GM15510 (cell line): ENCODE results near the gene LNP1.

Experiments
- POLR2A ChIP-seq: IDR thresholded peaks from 3 replicates; pipeline ENCODE4 v1.6.1; 2011; ENCODE audit warnings: borderline replicate concordance; ENCODE audit not compliant: insufficient read length; ENCODE audit errors: extremely low read depth

Gene LNP1

DNA sequence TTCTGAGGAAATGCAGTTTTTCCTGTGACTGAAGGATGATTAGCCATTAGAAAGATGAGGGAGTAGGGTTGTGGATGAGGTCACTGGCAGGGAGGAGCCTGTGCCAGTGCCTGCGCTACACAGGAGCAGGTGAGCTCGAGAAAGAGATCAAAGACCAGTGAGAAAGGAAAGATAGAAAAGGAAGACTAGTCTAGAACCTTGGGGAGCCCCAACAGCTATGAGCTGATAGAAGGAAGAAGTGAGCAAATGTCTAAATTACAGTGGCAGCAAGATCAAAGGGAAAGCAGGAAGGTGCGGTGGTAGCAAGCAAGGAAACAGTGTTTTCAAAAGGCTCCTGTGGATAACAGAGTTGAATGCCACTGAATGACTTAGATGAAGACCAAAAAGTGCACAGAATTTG lies 39.6 kb downstream of the LNP1 start:
- no peak for TF ChIP-seq POLR2A

DNA sequence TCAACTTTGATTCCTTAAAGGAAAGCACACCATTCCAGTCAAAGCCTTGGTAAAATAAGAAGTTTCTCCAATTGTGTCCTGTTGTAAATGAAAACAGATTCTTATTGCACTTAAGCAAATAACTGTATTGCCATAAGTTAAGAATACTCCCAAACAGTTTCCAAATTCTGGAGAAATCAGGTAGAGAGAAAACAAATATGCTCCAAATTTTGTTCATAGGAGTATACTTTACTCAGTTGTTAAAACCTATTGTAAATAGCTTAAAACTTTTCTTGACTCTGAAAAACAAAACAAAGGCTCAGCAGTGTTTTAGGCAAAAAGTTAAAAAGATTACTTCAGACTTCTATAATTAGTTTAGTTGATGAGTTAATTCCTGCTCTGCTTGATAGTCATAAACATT lies 42.4 kb downstream of the LNP1 start:
- no peak for TF ChIP-seq POLR2A

DNA sequence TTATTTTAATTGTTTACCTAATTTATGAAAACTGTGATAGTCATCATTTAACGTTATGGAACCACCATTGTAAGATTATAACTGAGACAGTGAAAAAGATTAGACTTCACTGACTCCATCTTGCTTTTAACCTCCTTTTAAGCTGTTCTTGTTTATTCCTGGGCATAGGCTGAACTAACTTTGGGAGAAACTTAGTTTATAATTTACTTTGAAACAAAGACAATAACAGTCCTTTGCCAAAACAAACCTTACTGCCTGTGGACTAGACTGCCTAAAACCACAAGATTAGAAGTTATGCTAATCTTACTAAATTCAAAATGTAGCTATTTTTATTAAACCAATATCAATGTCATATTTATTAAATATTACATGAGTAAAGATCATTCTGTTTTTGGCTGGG lies 46.7 kb downstream of the LNP1 start:
- no peak for TF ChIP-seq POLR2A

DNA sequence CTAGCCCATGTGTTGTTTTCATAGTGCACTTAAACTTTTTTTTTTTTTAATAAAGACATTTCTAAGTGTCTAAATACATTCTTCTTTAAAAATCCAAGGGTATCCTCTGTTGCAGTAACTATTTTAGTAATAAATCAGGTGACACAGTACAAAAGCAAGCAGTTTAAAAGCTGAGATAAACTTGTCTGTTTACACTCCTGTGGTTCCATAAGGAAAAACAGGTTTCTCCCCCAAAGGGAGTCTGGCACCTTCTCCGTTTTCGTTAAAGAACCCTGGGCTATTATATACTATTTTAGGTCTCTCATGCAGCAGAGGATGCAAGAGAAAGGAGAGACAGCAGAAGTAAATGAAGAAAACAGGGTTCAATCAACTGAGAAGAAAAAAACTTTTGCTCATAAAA lies 47.9 kb downstream of the LNP1 start:
- TF ChIP-seq POLR2A, result no peak

DNA sequence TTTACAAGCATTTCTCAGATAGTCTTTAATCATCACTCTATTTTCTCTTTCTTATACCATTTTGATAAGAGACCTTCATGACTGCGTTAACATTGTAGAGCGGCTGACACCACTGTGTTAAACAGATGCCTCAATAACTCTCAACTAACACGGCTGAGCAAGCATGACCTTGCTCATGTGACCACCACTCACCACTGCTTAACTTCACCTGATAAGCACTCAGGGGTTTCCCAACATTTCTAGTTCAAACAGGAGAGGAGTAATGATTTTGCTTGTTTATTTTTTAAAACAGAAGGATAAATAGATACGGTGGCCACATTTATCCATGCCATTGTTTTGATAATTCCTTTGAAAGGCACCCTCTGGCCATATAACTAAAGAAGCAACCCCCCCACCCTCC lies 53.3 kb downstream of the LNP1 start:
- no peak for TF ChIP-seq POLR2A

DNA sequence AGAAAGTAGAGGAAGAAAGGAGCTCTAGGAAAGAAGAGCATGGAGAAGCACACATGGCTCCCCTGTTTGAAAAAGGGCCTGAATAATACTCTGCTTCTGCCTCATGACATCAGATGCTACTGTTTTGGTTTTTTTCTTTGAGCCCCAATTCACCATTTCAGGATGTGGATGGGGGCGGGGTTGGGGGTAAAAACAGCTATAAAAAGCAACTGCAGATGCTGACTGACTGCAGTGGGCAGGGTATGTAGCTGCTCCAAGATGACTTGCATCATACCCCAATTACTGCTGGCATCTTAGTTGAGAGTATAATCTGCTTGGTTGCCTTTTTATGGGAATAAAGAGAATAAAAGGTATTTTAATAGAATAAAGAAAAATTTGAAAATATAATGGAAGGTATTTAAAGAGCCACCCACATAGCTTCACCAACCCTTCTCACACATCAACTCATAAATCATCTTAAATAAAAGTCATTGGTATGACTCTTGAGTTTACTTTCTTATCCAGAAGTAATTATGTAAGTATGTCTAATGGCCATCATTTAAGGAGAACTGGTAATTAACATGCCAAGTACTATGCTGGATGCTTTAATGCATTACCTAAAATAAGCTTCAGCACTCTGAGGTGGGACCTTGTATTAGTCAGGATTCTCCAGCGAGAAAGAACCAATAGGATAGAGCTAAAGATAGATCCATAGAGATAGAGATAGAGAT lies 54.7 kb downstream of the LNP1 start:
- no peak for TF ChIP-seq POLR2A

DNA sequence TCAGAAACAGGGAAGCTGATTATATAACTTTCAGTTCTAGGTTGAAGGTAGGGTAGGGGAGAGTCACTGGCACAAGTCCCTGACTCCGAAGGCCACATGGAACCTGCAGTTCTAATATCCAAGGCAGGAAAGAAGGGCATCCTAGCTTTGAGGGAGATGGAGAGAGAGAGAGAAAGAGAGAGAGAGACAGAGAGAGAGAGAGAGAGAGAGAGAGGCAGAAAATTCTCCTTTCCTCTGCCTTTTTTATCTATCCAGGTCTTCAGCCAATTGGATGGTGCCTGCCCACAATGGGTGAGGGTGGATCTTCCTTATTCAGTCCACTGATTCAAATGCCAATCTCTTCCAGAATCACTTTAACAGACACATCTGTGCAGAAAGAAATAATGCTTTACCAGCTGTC lies 55.4 kb downstream of the LNP1 start:
- TF ChIP-seq POLR2A, result no peak

DNA sequence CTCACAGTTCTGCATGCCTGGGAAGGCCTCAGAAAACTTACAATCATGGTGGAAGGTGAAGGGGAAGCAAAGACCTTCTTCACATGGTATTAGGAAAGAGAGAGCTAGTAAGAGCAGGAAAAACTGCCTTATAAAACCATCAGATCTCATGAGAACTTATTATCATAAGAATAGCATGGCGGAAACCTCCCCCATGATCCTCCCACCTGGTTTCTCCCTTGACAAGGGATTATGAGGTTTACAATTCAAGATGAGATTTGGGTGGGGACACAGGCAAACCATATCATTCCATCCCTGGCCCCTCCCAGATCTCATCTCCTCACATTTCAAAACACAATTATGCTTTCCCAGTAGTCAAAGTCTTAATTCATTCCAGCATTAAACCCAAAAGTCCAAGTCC lies 56.5 kb downstream of the LNP1 start:
- TF ChIP-seq POLR2A, result no peak

DNA sequence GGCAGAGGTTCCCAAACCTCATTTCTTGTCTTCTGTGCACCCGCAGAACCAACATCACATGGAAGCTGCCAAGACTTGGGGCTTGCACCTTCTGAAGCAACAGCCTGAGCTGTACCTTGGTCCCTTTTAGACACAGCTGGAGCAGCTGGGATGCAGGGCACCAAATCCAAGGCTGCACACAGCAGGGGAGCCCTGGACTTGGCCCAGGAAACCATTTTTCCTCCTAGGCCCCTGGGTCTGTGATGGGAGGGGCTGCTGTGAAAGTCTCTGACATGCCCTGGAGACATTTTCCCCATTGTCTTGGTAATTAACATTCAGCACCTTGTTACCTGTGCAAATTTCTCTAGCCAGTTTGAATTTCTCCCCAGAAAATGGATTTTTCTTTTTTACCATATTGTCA lies 57.5 kb downstream of the LNP1 start:
- TF ChIP-seq POLR2A, result no peak

DNA sequence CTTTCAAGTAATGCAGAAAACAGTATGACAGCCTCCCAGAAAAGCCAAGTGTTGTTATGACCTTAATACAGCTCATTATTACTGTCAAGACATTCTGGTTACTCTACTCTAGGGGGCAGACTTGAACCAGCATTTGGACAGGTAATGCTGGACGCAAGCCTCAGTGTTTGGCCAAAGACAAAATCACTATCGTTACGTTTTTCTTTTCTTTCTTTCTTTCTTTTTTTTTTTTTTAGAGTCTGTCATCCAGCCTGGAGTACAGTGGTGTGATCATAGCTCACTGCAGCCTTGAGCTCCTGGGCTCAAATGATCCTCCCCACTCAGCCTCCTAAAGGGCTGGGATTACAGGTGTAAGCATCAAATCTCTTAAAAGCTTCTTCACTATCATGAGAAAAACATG lies 61.7 kb downstream of the LNP1 start:
- no peak for TF ChIP-seq POLR2A

DNA sequence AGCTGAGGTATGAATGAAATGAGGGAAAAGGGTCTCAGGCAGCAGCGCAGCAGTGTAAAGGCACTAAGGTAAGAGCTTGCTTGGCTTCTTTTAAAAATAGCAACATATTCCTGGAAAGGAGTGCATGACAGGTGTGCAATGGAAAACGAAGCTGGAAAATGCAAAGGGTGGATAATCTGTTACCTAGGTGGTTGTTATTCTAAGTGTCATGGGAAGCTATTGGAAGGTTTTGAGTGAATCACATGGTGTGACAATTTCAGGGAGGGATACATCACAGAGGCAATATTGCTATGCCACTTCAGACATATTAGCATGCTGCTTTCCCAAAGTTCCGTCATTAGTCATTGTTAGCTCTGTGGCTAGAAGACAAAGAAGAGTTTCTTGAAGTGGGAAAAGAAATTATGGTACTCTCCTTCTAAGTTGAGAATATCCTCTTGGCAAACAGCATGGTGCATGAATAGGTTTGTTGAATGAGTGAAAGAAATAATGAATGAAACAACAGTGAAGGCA lies 62.4 kb downstream of the LNP1 start:
- TF ChIP-seq POLR2A, result no peak

DNA sequence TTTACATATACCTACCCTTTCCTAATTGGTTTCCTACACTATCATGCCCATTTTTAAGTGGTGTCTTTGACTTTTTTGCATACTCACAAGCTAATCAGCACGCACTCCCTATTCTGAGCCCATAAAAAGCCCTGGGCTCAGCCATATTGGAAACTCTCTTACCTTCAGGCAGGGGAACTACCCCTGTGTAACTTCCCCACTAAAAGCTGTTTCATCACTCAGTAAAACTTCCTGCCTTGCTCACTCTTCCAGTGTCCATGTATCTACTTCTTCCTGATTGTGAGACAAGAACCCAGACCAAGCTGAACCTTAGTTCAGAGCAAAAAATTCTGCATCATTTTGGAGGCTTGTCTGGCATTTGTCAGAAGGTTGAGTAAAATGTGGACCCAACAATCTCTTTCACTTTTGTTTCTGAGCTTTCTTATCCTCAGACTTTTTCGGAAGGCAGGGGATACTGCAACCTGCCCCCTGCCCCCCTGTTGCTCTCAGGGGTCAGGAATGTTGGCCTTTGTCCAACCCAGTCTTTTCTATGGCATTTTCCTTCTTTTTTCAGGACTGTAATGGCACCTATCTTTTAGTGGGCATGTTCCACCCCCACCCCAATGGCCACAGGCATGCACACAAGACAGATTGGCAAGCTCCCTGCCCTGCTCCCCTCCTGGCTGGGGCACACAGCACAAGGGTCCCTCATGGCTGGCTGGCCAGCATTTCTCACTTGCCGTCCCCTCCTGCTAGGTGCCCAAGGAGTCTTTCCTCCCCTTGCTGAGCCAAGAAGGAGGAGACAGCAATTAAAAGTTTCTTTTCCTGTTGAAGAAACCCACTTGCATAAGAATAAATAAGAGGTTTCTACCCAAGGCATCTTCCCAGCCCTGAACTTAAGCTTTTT lies 64.8 kb downstream of the LNP1 start:
- no peak for TF ChIP-seq POLR2A

DNA sequence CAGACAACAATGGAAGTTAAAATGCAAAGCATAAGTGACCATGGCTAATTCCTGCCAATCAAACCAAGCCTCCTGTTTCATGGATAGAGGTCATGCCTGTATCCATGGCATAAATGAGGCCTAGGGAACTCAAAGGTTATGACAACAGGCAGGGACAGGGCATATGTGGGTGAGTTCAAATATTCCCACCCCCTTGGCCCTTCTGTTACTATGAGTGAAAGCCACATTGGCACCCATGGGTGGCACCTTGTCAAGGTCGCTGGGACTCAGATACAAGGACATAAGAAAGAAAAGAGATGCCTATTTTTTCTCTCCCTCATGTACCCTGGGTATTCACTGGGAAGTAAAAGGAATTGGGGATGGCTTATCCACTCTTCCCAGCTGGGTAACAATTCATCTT lies 65.8 kb downstream of the LNP1 start:
- TF ChIP-seq POLR2A, result no peak

DNA sequence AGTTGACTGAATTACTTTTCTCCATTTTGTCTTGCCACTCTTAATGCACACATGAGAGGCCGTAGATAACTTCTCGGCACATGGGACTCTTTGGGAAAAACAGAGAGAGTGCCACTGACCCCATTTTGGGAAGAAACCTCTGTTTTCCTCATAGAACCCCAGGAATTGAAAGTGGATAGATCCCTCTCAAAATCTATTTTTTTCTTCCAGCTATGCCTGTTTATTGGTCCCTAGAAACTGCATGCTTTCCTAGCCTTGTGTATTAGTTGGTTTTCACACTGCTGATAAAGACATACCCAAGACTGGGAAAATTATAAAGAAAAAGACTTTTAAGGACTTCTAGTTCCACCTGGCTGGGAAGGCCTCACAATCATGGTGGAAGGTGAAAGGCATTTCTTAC lies 67.3 kb downstream of the LNP1 start:
- no peak for TF ChIP-seq POLR2A

DNA sequence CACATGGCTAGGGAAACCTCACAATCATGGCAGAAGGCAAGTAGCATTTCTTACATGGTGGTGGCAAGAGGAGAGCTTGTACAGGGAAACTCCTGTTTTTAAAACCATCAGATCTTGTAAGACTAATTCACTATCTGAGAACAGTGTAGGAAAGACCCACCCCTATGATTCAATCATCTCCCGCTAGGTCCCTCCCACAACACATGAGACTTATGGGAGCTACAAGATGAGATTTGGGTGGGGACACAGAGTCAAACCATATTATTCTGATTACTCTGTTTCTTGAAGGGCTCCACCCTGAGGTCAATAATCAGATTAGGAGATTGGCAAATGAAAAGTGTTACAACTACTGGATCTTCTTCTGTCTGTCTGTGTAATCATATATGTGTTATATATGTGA lies 69.6 kb downstream of the LNP1 start:
- no peak for TF ChIP-seq POLR2A

DNA sequence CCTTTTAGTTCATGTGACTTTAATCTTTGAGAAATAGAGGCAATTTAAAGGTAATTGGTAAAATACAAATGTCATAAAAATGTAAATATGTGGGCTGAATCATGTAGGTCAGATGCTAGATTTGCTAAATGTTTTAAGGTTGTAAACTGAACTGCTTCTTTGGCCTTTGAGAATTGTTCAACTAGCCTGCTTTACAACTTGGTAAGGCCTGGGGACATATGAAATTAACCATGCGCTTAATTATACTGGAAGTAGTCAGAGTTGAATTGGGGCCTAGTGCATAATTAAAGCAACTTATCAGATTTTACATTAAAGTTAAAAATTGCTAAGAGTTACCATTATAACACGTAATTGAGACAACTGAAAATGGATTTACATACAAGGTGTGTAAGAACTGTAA lies 70.1 kb downstream of the LNP1 start:
- no peak for TF ChIP-seq POLR2A
